Stimulated activated CD4-positive, alpha-beta T cell treated with anti-CD3 and anti-CD28 coated beads, Interleukin-2, amount 100 ng/mL, for 24 hours (primary cell): ENCODE measurements around the gene GPA33.

Experiments used
- DNase-seq, 2 donors: peaks; one replicate each; pipeline ENCODE4 v3.0.0-alpha.2; 2020

The GPA33 gene

GRCh38 chr1:167083871-167084270 is 6.3 kb downstream of the GPA33 start:
- DNase-seq = no peak

- no peak for DNase-seq
These were observed 7.0 kb downstream of the GPA33 start for GRCh38 chr1:167083066-167083665.

GRCh38 chr1:167082511-167083027 is 7.6 kb downstream of the GPA33 start:
- no peak for DNase-seq

GRCh38 chr1:167081594-167082156 is 8.5 kb downstream of the GPA33 start:
- DNase-seq = no peak

GRCh38 chr1:167077868-167078210 is 12.3 kb downstream of the GPA33 start:
- no peak for DNase-seq

- no peak for DNase-seq
These were observed 12.9 kb downstream of the GPA33 start for GRCh38 chr1:167077128-167077867.

- no peak for DNase-seq
These were observed 14.0 kb downstream of the GPA33 start for GRCh38 chr1:167076136-167076710.

GRCh38 chr1:167071286-167071685 is 18.9 kb downstream of the GPA33 start:
- DNase-seq = no peak

- no peak for DNase-seq
These were observed 21.4 kb downstream of the GPA33 start for GRCh38 chr1:167068761-167069160.

- DNase-seq = no peak
These were observed 22.3 kb downstream of the GPA33 start for GRCh38 chr1:167067904-167068303.

- peak; percentile 86 to 88 for DNase-seq
These were observed 23.6 kb downstream of the GPA33 start for GRCh38 chr1:167066333-167067122.

GRCh38 chr1:167065471-167065870 is 24.7 kb downstream of the GPA33 start:
- no peak for DNase-seq

- DNase-seq = no peak
These were observed 25.6 kb downstream of the GPA33 start for GRCh38 chr1:167064621-167065020.

GRCh38 chr1:167061073-167061464 is 29.1 kb downstream of the GPA33 start:
- no peak for DNase-seq

- DNase-seq = no peak
These were observed 29.8 kb downstream of the GPA33 start for GRCh38 chr1:167060141-167061072.

GRCh38 chr1:167059809-167060107 is 30.4 kb downstream of the GPA33 start:
- DNase-seq = no peak

GRCh38 chr1:167059045-167059808 is 30.9 kb downstream of the GPA33 start:
- DNase-seq = peak; percentile 84 to 87

- DNase-seq = peak in 1 of 2 donors; percentile 33
These were observed 32.9 kb downstream of the GPA33 start for GRCh38 chr1:167057241-167057688.

GRCh38 chr1:167056529-167057231 is 33.5 kb downstream of the GPA33 start:
- DNase-seq = no peak

GRCh38 chr1:167054946-167055630 is 35.1 kb downstream of the GPA33 start:
- no peak for DNase-seq
